Measurements from ENCODE around the gene SUPT7L. TPM values are rescaled to one million over a fixed set of nuclear protein-coding genes. Genes with fewer than 3 reads are reported as not detected.
A peak's percentile ranks its signal among the peaks of the same experiment; 100 is the strongest.
"Not testable (repeated sequence)": the region's sequence is repeated elsewhere in the genome, so short reads cannot be mapped to it uniquely, and the experiment has no call there.

The SUPT7L gene
- total RNA-seq, 2 donors from 2014 or later = 16.1 to 25.0 TPM

DNA sequence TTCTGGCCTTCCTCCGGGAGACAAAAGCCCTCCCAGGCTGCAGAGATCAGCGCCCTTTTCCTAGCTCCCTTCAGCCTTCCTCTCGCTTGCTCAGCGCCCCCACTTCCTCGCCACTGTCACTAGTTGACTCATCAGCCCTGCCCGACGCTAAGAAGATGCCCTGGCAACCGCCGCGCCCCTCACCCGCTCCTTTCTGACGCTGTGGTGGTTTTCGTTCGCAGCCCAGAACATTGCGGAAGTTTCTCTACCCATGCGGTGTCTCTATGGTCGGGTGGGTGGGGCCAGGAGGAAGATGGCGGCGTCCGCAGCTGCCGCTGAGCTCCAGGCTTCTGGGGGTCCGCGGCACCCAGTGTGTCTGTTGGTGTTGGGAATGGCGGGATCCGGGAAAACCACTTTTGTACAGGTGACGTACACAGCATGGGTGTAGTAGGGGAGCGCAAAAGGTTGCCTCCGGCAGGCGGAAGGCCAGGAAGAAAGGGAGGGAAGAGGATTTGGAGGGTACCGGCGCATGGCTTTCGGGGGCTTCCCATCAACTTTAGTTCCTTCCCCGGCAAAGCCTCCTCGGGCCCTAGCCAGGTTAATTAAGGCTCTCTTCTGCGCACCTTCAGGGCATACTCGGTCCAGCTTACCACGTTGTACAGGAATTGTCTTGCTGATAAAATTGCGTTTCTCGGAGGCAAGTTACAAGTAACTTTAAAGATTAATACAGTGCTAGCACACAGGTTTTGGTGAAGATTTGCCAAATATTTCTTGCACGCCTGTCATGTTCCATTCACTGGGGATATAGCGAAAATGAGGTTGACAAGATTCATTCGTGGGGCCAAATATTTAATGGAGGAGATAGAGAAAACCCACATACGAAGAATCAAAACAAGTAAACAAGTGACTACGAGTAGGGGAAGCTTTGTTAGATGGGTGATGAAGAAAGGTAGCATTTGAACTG, 34.4 kb downstream of the SUPT7L start, which contains the start of the genes CCDC121 and GPN1:
Gene CCDC121 (minus strand): TSS at position 246 of the 943 bp plus-strand sequence. CDS start 1,213 bp downstream, outside the sequence.
Gene GPN1 (plus strand): TSS at position 284 of the 943 bp plus-strand sequence. CDS start 9 bp downstream, at position 293.
- peak within 1 kb of the TSS; percentile 69 to 78 for H3K4me3 ChIP-seq
- no peaks in the 10 kb centered on the region for H3K9me3 ChIP-seq
- TF ChIP-seq, protein P1, sequence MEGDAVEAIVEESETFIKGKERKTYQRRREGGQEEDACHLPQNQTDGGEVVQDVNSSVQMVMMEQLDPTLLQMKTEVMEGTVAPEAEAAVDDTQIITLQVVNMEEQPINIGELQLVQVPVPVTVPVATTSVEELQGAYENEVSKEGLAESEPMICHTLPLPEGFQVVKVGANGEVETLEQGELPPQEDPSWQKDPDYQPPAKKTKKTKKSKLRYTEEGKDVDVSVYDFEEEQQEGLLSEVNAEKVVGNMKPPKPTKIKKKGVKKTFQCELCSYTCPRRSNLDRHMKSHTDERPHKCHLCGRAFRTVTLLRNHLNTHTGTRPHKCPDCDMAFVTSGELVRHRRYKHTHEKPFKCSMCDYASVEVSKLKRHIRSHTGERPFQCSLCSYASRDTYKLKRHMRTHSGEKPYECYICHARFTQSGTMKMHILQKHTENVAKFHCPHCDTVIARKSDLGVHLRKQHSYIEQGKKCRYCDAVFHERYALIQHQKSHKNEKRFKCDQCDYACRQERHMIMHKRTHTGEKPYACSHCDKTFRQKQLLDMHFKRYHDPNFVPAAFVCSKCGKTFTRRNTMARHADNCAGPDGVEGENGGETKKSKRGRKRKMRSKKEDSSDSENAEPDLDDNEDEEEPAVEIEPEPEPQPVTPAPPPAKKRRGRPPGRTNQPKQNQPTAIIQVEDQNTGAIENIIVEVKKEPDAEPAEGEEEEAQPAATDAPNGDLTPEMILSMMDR (IDR thresholded peaks at IDR 0.05) = no peak
- H3K36me3 ChIP-seq = peaks cover 5% of the 10 kb centered on the region
- DNase-seq (ENCODE audit: low spot score) = peak; percentile 91
- H3K27me3 ChIP-seq = no peaks in the 10 kb centered on the region
- H3K27ac ChIP-seq = peak within 1 kb of the TSS; percentile 72 to 85
- H3K4me1 ChIP-seq = peaks cover 0 to 16% of the 10 kb centered on the region in 2 donors

DNA sequence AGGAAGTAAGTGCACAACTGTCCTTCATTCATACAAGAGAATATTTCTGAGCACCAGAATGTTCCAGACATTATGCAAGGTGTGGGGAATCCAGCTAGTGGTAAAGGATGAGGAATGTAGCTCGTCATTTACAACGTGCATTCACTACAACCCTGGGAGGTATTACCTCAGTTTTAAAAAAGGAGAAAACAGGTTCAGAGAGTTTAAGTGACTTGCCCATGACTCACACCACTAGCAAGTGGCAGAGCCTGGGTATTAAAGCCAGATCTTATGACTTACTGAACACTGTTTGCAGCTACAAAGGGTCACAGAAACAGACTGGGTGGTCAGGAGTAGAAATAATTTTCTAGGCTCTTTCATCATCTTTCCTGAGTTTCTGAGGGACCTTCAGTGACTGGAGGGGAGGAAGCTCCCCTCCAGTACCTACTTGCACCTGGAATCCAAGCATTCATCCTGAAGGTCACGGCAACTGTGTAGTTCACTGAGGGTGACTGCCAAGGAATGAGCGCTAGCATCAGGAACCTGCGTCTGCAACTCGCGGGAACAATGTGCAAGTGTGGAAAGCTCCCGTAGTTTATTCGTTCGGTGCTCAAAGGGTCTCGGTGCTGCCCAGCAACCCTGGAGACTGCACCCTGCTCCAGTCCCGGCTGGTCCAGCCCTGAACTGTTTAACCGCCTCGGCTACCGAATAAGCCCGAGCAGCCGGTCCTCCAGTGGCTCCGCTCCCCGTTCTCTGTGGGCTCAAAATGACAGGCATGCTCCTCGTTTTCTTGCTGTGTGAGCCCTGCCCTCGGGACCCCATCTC, 35.2 kb downstream of the SUPT7L start:
- no peak for DNase-seq (ENCODE audit: low spot score)
- H3K27ac ChIP-seq = peak overlapping the region; percentile 72 to 85
- H3K4me1 ChIP-seq = peaks cover 0 to 16% of the 10 kb centered on the region in 2 donors
- H3K4me3 ChIP-seq = peak overlapping the region; percentile 69 to 78
- no peaks in the 10 kb centered on the region for H3K9me3 ChIP-seq
- H3K36me3 ChIP-seq = peaks cover 6% of the 10 kb centered on the region
- TF ChIP-seq, protein P1 (IDR thresholded peaks at IDR 0.05) = no peak
- no peaks in the 10 kb centered on the region for H3K27me3 ChIP-seq

DNA sequence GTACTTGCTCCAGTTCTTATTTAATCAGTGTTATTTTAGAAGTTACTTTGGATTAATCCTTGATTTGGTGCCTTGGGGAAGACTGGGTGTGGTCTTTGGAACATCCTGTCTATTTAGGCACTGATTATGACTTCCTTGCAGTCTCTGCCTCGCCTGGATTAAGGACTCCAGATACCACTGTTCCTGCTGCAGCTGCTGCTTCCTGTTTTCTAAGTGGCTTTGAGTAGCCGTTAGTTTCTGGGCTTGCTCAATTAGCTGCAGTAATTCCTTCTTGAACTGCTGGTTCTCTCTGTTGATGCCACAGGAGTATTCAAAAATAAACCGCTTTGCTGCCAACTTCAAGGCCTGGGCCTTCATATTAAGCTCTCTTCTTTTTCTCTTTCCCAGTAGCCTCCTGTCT, 36.5 kb downstream of the SUPT7L start:
- not testable (repeated sequence) for H3K9me3 ChIP-seq; H3K4me3 ChIP-seq; H3K27me3 ChIP-seq; DNase-seq (ENCODE audit: low spot score)
- peaks cover 0 to 16% of the 10 kb centered on the region in 2 donors for H3K4me1 ChIP-seq
- peaks cover 18% of the 10 kb centered on the region for H3K36me3 ChIP-seq
- H3K27ac ChIP-seq = peak overlapping the region in 1 of 2 donors; percentile 32

DNA sequence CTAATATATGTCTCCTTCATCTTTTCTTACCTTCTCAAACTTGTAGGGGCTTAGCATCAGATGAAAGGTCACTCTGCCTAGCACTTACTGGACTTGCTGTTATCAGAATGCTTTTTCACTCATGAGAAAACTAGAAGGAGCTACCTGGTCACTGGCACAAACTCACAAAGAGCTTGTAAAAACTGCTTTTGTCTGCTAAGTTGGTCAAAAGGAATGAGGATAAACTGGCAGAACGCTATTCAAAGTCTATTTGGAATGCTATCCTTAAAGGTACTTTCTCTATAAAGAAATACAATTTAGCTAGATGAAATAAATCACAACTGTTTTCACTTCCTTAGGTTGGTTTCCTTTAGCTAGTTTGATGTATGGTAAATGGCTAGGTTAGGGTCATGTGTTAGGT, 37.1 kb downstream of the SUPT7L start:
- not testable (repeated sequence) for H3K9me3 ChIP-seq; H3K4me3 ChIP-seq; DNase-seq (ENCODE audit: low spot score); H3K27me3 ChIP-seq
- Histone ChIP-seq H3K36me3 (peaks cover 24% of the 10 kb centered on the region), H3K27ac (peak overlapping the region in 1 of 2 donors; percentile 32), H3K4me1 (peaks cover 0 to 16% of the 10 kb centered on the region in 2 donors)

DNA sequence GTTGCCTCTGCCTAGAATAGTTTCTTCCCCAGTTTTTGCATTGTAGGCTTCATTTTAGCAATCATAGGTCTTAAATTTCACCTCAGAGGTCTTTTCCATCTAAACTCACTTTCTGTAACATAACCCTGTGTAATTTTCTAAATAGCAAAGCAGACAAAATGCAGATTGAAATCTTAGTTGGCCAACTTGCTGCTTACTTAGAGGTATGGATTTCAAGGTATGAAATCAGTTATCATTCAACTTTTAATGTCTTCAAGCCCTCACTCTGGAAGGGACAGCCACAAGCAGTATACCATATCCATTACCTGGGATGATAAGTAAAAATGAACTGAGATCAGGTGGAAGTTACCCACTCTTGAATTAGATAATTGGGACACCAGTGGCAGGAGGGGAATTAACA, 38.5 kb downstream of the SUPT7L start:
- Histone ChIP-seq H3K9me3 (no peaks in the 10 kb centered on the region), H3K4me1 (peaks cover 0 to 14% of the 10 kb centered on the region in 2 donors), H3K27me3 (no peaks in the 10 kb centered on the region), H3K27ac (no peak overlapping the region), H3K4me3 (no peak overlapping the region), H3K36me3 (peaks cover 36% of the 10 kb centered on the region)
- TF ChIP-seq, protein P1 (IDR thresholded peaks at IDR 0.05) = no peak
- no peak for DNase-seq (ENCODE audit: low spot score)

DNA sequence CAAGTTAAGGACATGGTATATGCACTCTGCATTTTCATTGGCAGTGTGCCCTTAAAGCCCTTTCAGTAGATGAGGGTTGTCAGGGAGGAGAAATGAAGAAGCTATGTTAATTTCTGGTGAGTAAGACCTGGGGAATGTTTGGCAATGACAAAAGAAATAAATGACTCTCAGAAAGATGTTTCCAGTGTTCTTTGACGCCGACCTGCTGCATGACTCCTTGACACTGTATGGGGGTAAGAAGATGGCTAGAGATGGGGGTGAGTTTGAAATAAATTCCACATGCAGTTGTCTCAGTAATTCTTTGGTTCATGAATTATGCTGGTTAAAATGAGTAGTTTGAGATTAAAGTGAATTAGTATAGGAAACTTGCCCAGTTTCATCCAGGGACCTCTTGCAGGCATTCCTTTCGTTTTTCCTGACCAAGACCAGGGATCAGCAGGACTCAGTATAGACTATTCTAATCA, 40.5 kb downstream of the SUPT7L start:
- H3K36me3 ChIP-seq = peaks cover 50% of the 10 kb centered on the region
- TF ChIP-seq, protein P1 (IDR thresholded peaks at IDR 0.05) = no peak
- no peak for DNase-seq (ENCODE audit: low spot score)

More for the DNA sequence above, 40.5 kb downstream of the SUPT7L start:
- Histone ChIP-seq H3K27me3 (no peaks in the 10 kb centered on the region), H3K4me1 (peaks cover 0 to 6% of the 10 kb centered on the region in 2 donors), H3K9me3 (no peaks in the 10 kb centered on the region), H3K4me3 (no peak overlapping the region), H3K27ac (no peak overlapping the region)
